CD4-positive, CD25-positive, alpha-beta regulatory T cell (primary cell): ENCODE measurements around the gene RAD51B. TPM values are rescaled to one million over a fixed set of nuclear protein-coding genes. Genes with fewer than 3 reads are reported as not detected.
A peak's percentile ranks its signal among the peaks of the same experiment; 100 is the strongest.

ENCODE experiments used
- ATAC-seq, 2 donors: fragments of 150-1000 bp; cut with Tn5 transposase; one replicate each; pipeline ENCODE4 v1.10.0; 2021; ENCODE audit warnings: low read depth in 2 of 2, moderate number of reproducible peaks in 2 of 2, moderate library complexity in 1 of 2
- DNase-seq, 3 donors: peaks; one replicate each; pipeline versions ENCODE4 v3.0.0 to v3.0.0-alpha.2; 2012 to 2022; ENCODE audit warnings: mixed read lengths in 1 of 3
- H3K27ac ChIP-seq: one replicate; pipeline ENCODE4 v1.7.0; 2013; ENCODE audit warnings: mild to moderate bottlenecking, low read length; ENCODE audit not compliant: insufficient read depth, poor library complexity, severe bottlenecking
- H3K27me3 ChIP-seq: one replicate; pipeline ENCODE4 v1.7.0; 2013; ENCODE audit warnings: low read length; ENCODE audit not compliant: control insufficient read depth, insufficient read depth
- H3K36me3 ChIP-seq: one replicate; pipeline ENCODE4 v1.7.0; 2013; ENCODE audit warnings: mild to moderate bottlenecking, low read length, moderate library complexity; ENCODE audit not compliant: control insufficient read depth, insufficient read depth
- H3K4me1 ChIP-seq: 2 replicates; pipeline ENCODE4 v1.7.0; 2013; ENCODE audit warnings: mild to moderate bottlenecking, low read length; ENCODE audit not compliant: insufficient read depth, control insufficient read depth, poor library complexity, severe bottlenecking
- H3K4me3 ChIP-seq: one replicate; pipeline ENCODE4 v1.7.0; 2013; ENCODE audit warnings: low read depth, mild to moderate bottlenecking, low read length, moderate library complexity
- H3K9me3 ChIP-seq, 2 experiments: 1 replicate in 1 of 2; 2 replicates in 1 of 2; pipeline ENCODE4 v1.7.0; 2013; ENCODE audit warnings: low read length in 2 of 2, mild to moderate bottlenecking in 1 of 2, moderate library complexity in 1 of 2; ENCODE audit not compliant: control insufficient read depth in 2 of 2
- H3K27ac Mint-ChIP-seq, 3 donors: one replicate each; pipeline ENCODE4 v1.8.0; 2020 to 2022; ENCODE audit warnings: mild to moderate bottlenecking in 3 of 3, mixed read lengths in 3 of 3, moderate library complexity in 2 of 3
- H3K27me3 Mint-ChIP-seq: one replicate; pipeline ENCODE4 v1.8.0; 2022; ENCODE audit warnings: mild to moderate bottlenecking, mixed read lengths
- H3K36me3 Mint-ChIP-seq: one replicate; pipeline ENCODE4 v1.8.0; 2020; ENCODE audit warnings: mixed read lengths
- H3K4me1 Mint-ChIP-seq, 4 donors: one replicate each; pipeline ENCODE4 v1.8.0; 2020 to 2022; ENCODE audit warnings: mixed read lengths in 4 of 4, mild to moderate bottlenecking in 1 of 4
- H3K4me3 Mint-ChIP-seq, 4 donors: one replicate each; pipeline ENCODE4 v1.8.0; 2020 to 2022; ENCODE audit warnings: mild to moderate bottlenecking in 4 of 4, mixed read lengths in 4 of 4, moderate library complexity in 3 of 4
- H3K9me3 Mint-ChIP-seq, 7 donors: one replicate each; pipeline ENCODE4 v1.8.0; 2020 to 2022; ENCODE audit warnings: mixed read lengths in 7 of 7, mild to moderate bottlenecking in 3 of 7, moderate library complexity in 2 of 7
- polyA plus RNA-seq, 4 donors: library from polyadenylated mRNA; unstranded; fragments of 300-500 nt; fragmentation: Illumina TruSeq; gene quantifications; one replicate each; pipeline ENCODE4 v1.2.3, GENCODE V29; 2021
- total RNA-seq: library from RNA; stranded (reverse); gene quantifications from one replicate; pipeline ENCODE4 v1.2.3, GENCODE V29; 2022

Gene RAD51B
- total and polyA plus RNA-seq, 5 donors from 2014 or later: 19.1 to 40.2 (median 28.1) TPM

- no peak overlapping the region for H3K4me3 Mint-ChIP-seq
- Histone ChIP-seq H3K27ac (no peak overlapping the region), H3K4me1 (peaks cover 16% of the 10 kb centered on the region), H3K36me3 (no peaks in the 10 kb centered on the region), H3K4me3 (no peak overlapping the region), H3K27me3 (no peaks in the 10 kb centered on the region), H3K9me3 (no peaks in the 10 kb centered on the region)
- peaks cover 13 to 63% (median 28%) of the 10 kb centered on the region in 4 donors for H3K4me1 Mint-ChIP-seq
- DNase-seq (no peak), ATAC-seq (no peak)
- H3K27ac Mint-ChIP-seq: peak overlapping the region in 2 of 3 donors; percentile 11 to 20
- H3K27me3 Mint-ChIP-seq: no peaks in the 10 kb centered on the region
- no peaks in the 10 kb centered on the region for H3K9me3 Mint-ChIP-seq
- H3K36me3 Mint-ChIP-seq: no peaks in the 10 kb centered on the region
These were observed 692.5 kb downstream of the RAD51B start for GRCh38 chr14:68512088-68512487.

GRCh38 chr14:68513137-68513536 lies 693.6 kb downstream of the RAD51B start:
- Histone ChIP-seq H3K4me1 (peaks cover 5% of the 10 kb centered on the region), H3K9me3 (no peaks in the 10 kb centered on the region), H3K36me3 (no peaks in the 10 kb centered on the region), H3K27ac (no peak overlapping the region), H3K4me3 (no peak overlapping the region), H3K27me3 (no peaks in the 10 kb centered on the region)
- Mint-ChIP-seq H3K27me3 (no peaks in the 10 kb centered on the region), H3K9me3 (peaks cover 0 to 1% (median 0%) of the 10 kb centered on the region in 7 donors), H3K27ac (peak overlapping the region in 2 of 3 donors; percentile 7 to 11), H3K4me1 (peaks cover 8 to 60% (median 22%) of the 10 kb centered on the region in 4 donors), H3K36me3 (no peaks in the 10 kb centered on the region), H3K4me3 (no peak overlapping the region)
- DNase-seq (no peak), ATAC-seq (no peak)

GRCh38 chr14:68513838-68514607 lies 694.4 kb downstream of the RAD51B start:
- H3K36me3 ChIP-seq: no peaks in the 10 kb centered on the region
- Mint-ChIP-seq H3K27me3 (no peaks in the 10 kb centered on the region), H3K4me3 (peak overlapping the region in 1 of 4 donors; percentile 29), H3K9me3 (peaks cover 0 to 1% (median 0%) of the 10 kb centered on the region in 7 donors), H3K27ac (peak overlapping the region in 2 of 3 donors; percentile 65 to 66), H3K4me1 (peaks cover 4 to 53% (median 22%) of the 10 kb centered on the region in 4 donors), H3K36me3 (no peaks in the 10 kb centered on the region)
- no peak overlapping the region for H3K27ac ChIP-seq
- DNase-seq (no peak), ATAC-seq (peak; percentile 22 to 43)
- H3K4me1 ChIP-seq: peaks cover 3% of the 10 kb centered on the region
- no peaks in the 10 kb centered on the region for H3K27me3 ChIP-seq
- no peak overlapping the region for H3K4me3 ChIP-seq
- no peaks in the 10 kb centered on the region for H3K9me3 ChIP-seq

- Mint-ChIP-seq H3K36me3 (no peaks in the 10 kb centered on the region), H3K4me1 (peaks cover 5 to 53% (median 24%) of the 10 kb centered on the region in 4 donors), H3K9me3 (peaks cover 0 to 1% (median 0%) of the 10 kb centered on the region in 7 donors), H3K4me3 (no peak overlapping the region), H3K27me3 (no peaks in the 10 kb centered on the region), H3K27ac (peak overlapping the region in 1 of 3 donors; percentile 42)
- ATAC-seq: no peak
- no peak for DNase-seq
- H3K4me3 ChIP-seq: no peak overlapping the region
- H3K27ac ChIP-seq: no peak overlapping the region
- H3K9me3 ChIP-seq: no peaks in the 10 kb centered on the region
- peaks cover 3% of the 10 kb centered on the region for H3K4me1 ChIP-seq
- H3K27me3 ChIP-seq: no peaks in the 10 kb centered on the region
- H3K36me3 ChIP-seq: no peaks in the 10 kb centered on the region
These were observed 695.1 kb downstream of the RAD51B start for GRCh38 chr14:68514608-68515194.

GRCh38 chr14:68516342-68516741 lies 696.8 kb downstream of the RAD51B start:
- Histone ChIP-seq H3K27me3 (no peaks in the 10 kb centered on the region), H3K9me3 (no peaks in the 10 kb centered on the region), H3K4me3 (no peak overlapping the region), H3K4me1 (peaks cover 3% of the 10 kb centered on the region), H3K27ac (no peak overlapping the region), H3K36me3 (no peaks in the 10 kb centered on the region)
- ATAC-seq (no peak), DNase-seq (no peak)
- Mint-ChIP-seq H3K9me3 (peaks cover 0 to 1% (median 0%) of the 10 kb centered on the region in 7 donors), H3K36me3 (no peaks in the 10 kb centered on the region), H3K27ac (no peak overlapping the region), H3K4me3 (no peak overlapping the region), H3K27me3 (no peaks in the 10 kb centered on the region), H3K4me1 (peaks cover 5 to 56% (median 26%) of the 10 kb centered on the region in 4 donors)

GRCh38 chr14:68518166-68518565 lies 698.6 kb downstream of the RAD51B start:
- H3K9me3 ChIP-seq: no peaks in the 10 kb centered on the region
- no peak overlapping the region for H3K4me3 ChIP-seq
- Mint-ChIP-seq H3K36me3 (no peaks in the 10 kb centered on the region), H3K9me3 (peaks cover 0 to 1% (median 0%) of the 10 kb centered on the region in 7 donors), H3K27ac (peak overlapping the region in 1 of 3 donors; percentile 62), H3K4me1 (peaks cover 5 to 46% (median 15%) of the 10 kb centered on the region in 4 donors), H3K27me3 (no peaks in the 10 kb centered on the region), H3K4me3 (no peak overlapping the region)
- H3K36me3 ChIP-seq: no peaks in the 10 kb centered on the region
- no peak for DNase-seq
- no peak for ATAC-seq
- H3K4me1 ChIP-seq: no peaks in the 10 kb centered on the region
- no peaks in the 10 kb centered on the region for H3K27me3 ChIP-seq
- no peak overlapping the region for H3K27ac ChIP-seq

- peak overlapping the region; percentile 21 for H3K4me3 ChIP-seq
- Mint-ChIP-seq H3K27ac (peak overlapping the region in 2 of 3 donors; percentile 82 to 86), H3K4me1 (peaks cover 5 to 37% (median 11%) of the 10 kb centered on the region in 4 donors), H3K9me3 (peaks cover 0 to 1% (median 0%) of the 10 kb centered on the region in 7 donors), H3K4me3 (peak overlapping the region in 2 of 4 donors; percentile 70 to 71), H3K27me3 (no peaks in the 10 kb centered on the region), H3K36me3 (no peaks in the 10 kb centered on the region)
- H3K27me3 ChIP-seq: no peaks in the 10 kb centered on the region
- H3K27ac ChIP-seq: no peak overlapping the region
- H3K36me3 ChIP-seq: no peaks in the 10 kb centered on the region
- ATAC-seq (no peak), DNase-seq (no peak)
- no peaks in the 10 kb centered on the region for H3K9me3 ChIP-seq
- no peaks in the 10 kb centered on the region for H3K4me1 ChIP-seq
These were observed 699.4 kb downstream of the RAD51B start for GRCh38 chr14:68518761-68519670.
